NCI-H1105 treated with DMSO at 0.1 percent for 48 hours (cell line): ENCODE data around the gene TMEM130.
"Not testable (repeated sequence)": the region's sequence is repeated elsewhere in the genome, so short reads cannot be mapped to it uniquely, and the experiment has no call there.

Experiments used
- DNase-seq: peaks from one replicate; lab custom pipeline; 2025; lab: John Stamatoyannopoulos, UW

Gene TMEM130

GRCh38 chr7:98877146-98877545 lies 7.3 kb upstream of the TMEM130 start:
- DNase-seq: no peak

GRCh38 chr7:98875501-98875900 lies 5.7 kb upstream of the TMEM130 start:
- DNase-seq: no peak

GRCh38 chr7:98874942-98875341 lies 5.1 kb upstream of the TMEM130 start:
- DNase-seq: no peak

GRCh38 chr7:98873610-98874009 lies 3.8 kb upstream of the TMEM130 start:
- not testable (repeated sequence) for DNase-seq

GRCh38 chr7:98872328-98872924 lies 2.6 kb upstream of the TMEM130 start:
- DNase-seq: no peak

- no peak for DNase-seq
Observed at GRCh38 chr7:98870807-98871491, 1.1 kb upstream of the TMEM130 start.

GRCh38 chr7:98870121-98870651 lies 372 bp upstream of the TMEM130 start:
- peak; percentile 67 for DNase-seq

- DNase-seq: no peak
Observed at GRCh38 chr7:98869027-98869596, 702 bp downstream of the TMEM130 start.

- DNase-seq: no peak
Observed at GRCh38 chr7:98868450-98868849, 1.4 kb downstream of the TMEM130 start.

- no peak for DNase-seq
Observed at GRCh38 chr7:98866765-98867164, 3.0 kb downstream of the TMEM130 start.

GRCh38 chr7:98866351-98866750 lies 3.5 kb downstream of the TMEM130 start:
- no peak for DNase-seq

- no peak for DNase-seq
Observed at GRCh38 chr7:98864731-98865453, 4.9 kb downstream of the TMEM130 start.

GRCh38 chr7:98863601-98864000 lies 6.2 kb downstream of the TMEM130 start:
- no peak for DNase-seq

GRCh38 chr7:98862716-98863420 lies 6.9 kb downstream of the TMEM130 start:
- no peak for DNase-seq

GRCh38 chr7:98862203-98862602 lies 7.6 kb downstream of the TMEM130 start:
- no peak for DNase-seq

- no peak for DNase-seq
Observed at GRCh38 chr7:98860071-98860470, 9.7 kb downstream of the TMEM130 start.

- no peak for DNase-seq
Observed at GRCh38 chr7:98855610-98856422, 14.0 kb downstream of the TMEM130 start.

GRCh38 chr7:98852826-98853225 lies 17.0 kb downstream of the TMEM130 start:
- no peak for DNase-seq

GRCh38 chr7:98848918-98849317 lies 20.9 kb downstream of the TMEM130 start:
- DNase-seq: no peak

GRCh38 chr7:98842552-98842951 lies 27.3 kb downstream of the TMEM130 start:
- DNase-seq: not testable (repeated sequence)
